ENCODE data around the gene OVCA2. TPM values are rescaled to one million over a fixed set of nuclear protein-coding genes. Genes with fewer than 3 reads are reported as not detected.
A peak's percentile ranks its signal among the peaks of the same experiment; 100 is the strongest.

OVCA2 gene
- total RNA-seq, 4 donors from 2014 or later: 19.6 to 40.3 (median 36.5) TPM

DNA sequence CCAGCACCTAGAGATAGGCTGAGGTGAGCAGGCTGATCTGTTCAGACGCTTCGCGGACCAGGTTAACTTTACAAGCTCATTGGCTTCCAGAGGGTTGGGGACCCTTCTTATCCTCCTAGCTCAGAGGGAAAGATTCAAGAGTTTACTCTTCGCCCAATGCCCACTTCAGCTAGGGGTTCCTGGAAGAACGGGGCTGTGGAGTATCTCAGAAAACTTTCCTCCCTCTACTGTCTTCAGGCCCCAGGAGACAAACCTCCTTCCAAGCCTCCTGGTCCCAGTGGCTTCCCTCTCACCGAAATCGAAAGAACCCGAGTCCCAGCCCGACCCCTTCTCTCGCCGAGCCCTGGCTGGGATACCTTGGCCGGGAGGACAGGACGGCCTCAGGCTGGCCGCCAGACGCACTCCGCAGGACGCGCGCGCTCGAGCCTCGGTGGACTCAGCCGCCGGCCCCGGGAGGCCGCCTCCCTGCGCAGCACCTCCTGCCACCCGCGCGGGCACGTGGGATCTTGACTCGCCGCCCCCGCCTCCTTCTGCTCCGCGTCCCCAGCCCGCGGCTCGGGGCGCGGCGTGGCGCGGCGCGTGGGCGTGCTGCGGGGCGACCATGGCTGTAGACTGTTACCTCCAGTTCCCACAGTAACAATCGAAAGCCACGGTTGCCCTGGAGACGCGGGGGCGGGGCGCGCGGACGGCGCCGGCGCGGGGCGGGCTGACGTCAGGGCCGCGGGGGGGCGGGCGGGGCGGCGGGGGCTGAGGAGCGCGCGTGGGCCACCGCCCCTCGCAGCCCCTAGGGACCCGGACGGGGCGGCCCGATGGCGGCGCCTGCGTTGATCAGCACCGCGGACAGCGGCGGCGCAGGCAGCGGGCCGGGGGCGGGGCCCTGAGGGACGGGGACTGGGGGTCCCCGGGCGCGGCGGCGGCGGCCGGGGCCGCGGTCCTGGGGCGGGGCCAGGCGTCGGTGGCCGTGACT, 7.8 kb downstream of the OVCA2 start:
- Histone ChIP-seq H3K27ac (peak overlapping the region in 3 of 4 donors; percentile 65 to 77 (median 67)), H3K4me3 (peak overlapping the region; percentile 52 to 75), H3K9me3 (no peaks in the 10 kb centered on the region), H3K27me3 (peaks cover 34% of the 10 kb centered on the region), H3K4me1 (peaks cover 0 to 53% (median 16%) of the 10 kb centered on the region in 3 donors), H3K36me3 (peaks cover 0 to 2% of the 10 kb centered on the region in 2 donors)
- peak; percentile 70 for ATAC-seq
- TF ChIP-seq POLR2A (IDR thresholded peaks at IDR 0.05) (no peak), EP300 (IDR thresholded peaks at IDR 0.05) (no peak), POLR2AphosphoS5 (IDR thresholded peaks at IDR 0.05) (no peak)
- TF ChIP-seq, protein P1, sequence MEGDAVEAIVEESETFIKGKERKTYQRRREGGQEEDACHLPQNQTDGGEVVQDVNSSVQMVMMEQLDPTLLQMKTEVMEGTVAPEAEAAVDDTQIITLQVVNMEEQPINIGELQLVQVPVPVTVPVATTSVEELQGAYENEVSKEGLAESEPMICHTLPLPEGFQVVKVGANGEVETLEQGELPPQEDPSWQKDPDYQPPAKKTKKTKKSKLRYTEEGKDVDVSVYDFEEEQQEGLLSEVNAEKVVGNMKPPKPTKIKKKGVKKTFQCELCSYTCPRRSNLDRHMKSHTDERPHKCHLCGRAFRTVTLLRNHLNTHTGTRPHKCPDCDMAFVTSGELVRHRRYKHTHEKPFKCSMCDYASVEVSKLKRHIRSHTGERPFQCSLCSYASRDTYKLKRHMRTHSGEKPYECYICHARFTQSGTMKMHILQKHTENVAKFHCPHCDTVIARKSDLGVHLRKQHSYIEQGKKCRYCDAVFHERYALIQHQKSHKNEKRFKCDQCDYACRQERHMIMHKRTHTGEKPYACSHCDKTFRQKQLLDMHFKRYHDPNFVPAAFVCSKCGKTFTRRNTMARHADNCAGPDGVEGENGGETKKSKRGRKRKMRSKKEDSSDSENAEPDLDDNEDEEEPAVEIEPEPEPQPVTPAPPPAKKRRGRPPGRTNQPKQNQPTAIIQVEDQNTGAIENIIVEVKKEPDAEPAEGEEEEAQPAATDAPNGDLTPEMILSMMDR (IDR thresholded peaks at IDR 0.05): no peak
- 7 to 67% methylated on average over 1 to 5 of the region's 104 CpGs for WGBS, 2 donors (ENCODE audit: low coverage in 1 of 2)

DNA sequence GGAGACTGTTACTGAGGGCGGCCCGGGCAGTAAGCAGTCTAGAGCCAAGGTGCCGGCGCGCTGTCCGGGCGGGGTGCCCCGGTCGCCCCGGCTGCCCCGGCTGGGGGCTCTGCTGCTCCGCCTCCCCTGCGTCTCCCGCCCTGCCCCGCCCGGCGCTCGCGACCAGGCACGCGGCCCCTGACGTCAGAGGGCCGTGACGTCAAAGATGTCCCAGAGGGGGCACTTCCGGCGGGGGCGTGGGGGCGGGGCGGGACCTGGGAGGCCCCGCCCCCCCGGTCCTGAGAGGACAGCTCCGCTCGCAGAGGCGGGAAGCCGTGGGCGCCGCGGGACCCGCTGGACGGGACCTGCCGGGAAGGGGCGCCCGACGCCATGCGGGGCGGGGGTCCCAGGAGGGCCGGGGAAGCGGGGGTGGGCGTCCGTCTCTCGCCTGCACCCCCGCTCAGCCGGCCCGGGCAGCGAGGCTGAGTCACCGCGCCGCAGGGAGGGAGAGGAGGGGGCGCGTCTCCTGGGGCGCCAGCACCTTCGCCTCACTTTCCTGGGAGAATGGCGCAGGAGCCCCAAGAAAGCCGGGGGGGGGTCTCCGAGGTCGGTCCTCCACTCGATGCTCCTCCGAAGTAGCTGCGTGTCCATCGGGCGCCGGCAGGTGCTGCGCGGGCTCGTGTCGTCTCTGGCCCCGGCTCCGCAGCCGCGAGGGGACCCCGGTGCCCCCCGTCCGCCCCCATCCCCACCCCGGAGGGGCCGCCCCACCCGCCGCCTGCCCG, 8.7 kb downstream of the OVCA2 start:
- Histone ChIP-seq H3K4me3 (peak overlapping the region; percentile 50 to 75), H3K27me3 (peaks cover 43% of the 10 kb centered on the region), H3K27ac (peak overlapping the region in 3 of 4 donors; percentile 65 to 77 (median 67)), H3K36me3 (no peaks in the 10 kb centered on the region), H3K4me1 (peaks cover 0 to 59% (median 16%) of the 10 kb centered on the region in 3 donors), H3K9me3 (no peaks in the 10 kb centered on the region)
- TF ChIP-seq POLR2A (IDR thresholded peaks at IDR 0.05) (peak in 1 of 2 donors; percentile 15), POLR2AphosphoS5 (IDR thresholded peaks at IDR 0.05) (no peak)
- TF ChIP-seq, protein P1 (IDR thresholded peaks at IDR 0.05): peak in 1 of 4 experiments; percentile 4
- ATAC-seq: peak; percentile 44
- no CpG with 5 or more reads among the region's 88 CpGs for WGBS, 2 donors (ENCODE audit: low coverage in 1 of 2)

DNA sequence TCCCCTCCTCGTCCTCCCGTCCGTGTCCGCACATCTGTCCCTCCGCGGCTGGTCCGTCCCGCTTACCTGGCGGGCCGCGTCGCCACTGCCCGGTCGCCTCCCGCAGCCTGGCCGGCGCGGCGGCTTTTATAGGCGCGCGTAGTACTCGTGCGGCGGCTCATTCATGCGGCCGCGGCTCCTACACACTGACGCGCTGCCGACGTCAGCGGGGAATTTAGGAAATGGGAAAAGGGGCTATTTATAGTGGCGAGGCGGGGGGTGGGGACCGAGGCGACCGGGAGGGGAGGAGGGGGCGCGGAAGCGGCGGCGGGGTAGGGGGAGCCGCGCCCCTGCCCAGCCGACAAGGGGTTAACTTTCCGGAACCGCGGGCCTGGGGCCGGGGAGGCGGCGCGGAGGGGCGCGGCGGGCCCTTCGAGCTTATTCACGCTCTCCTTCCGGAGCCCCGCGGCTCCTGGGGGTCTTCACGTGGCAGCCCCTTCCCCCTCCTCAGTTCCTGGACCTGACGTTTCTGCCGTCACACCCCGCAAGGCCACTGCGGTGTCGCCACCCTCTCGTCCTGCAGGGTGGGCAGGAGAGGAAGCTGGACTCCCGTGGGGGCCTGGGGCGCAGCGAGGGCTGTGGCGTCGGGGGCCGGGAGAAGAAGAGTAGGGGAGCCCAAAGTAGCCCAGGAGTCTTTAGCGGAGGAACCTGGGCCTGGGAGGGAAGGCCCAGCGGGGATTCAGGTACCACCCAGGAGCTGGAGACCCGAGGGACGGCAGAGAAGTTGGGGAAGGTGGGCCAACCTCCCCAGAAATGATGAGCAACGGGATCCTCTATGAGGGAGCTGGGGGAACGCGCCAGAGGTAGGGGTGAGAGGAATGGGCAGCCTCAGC, 9.5 kb downstream of the OVCA2 start:
- peaks cover 51% of the 10 kb centered on the region for H3K27me3 ChIP-seq
- peaks cover 0 to 2% of the 10 kb centered on the region in 2 donors for H3K36me3 ChIP-seq
- no peak for TF ChIP-seq EP300 (IDR thresholded peaks at IDR 0.05)
- no peak for TF ChIP-seq POLR2A (IDR thresholded peaks at IDR 0.05)
- TF ChIP-seq POLR2AphosphoS5 (IDR thresholded peaks at IDR 0.05): no peak
- TF ChIP-seq, protein P1 (IDR thresholded peaks at IDR 0.05): no peak
- no peak for ATAC-seq
- H3K4me3 ChIP-seq: peak overlapping the region in 1 of 2 donors; percentile 75
- 73% methylated on average over 2 of the region's 81 CpGs; no CpG with 5 or more reads in 1 of the 2 donors for WGBS, 2 donors (ENCODE audit: low coverage in 1 of 2)
- peaks cover 0 to 66% (median 16%) of the 10 kb centered on the region in 3 donors for H3K4me1 ChIP-seq
- peak overlapping the region in 3 of 4 donors; percentile 32 to 77 (median 67) for H3K27ac ChIP-seq
- no peaks in the 10 kb centered on the region for H3K9me3 ChIP-seq

DNA sequence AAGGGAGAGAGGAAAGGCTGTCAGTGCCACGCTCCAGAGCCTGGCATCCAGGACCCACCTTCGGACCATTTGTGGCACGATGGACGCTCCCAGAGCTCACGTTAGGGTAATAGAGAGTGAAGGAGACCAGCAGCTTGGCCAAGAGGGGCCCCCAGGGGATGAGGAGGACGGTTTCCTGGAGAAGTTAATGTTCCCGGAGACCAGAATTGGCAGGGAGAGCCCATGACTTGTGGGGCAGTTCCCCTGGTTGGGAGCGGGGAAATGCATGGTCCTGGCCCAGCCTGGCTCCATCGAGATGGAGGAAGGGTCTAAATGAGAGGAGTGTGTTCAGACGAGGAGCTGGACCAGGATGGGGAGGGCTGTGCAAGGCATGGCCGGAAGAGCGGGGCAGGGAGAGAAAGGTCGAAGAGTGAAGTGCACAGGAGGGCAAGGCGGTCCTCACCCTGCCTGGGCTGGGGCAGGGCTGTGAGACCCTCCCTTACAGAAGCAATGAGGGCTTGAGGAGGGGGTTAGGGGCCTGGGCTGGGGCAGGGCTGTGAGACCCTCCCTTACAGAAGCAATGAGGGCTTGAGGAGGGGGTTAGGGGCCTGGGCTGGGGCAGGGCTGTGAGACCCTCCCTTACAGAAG, 10.2 kb downstream of the OVCA2 start:
- Histone ChIP-seq H3K36me3 (peaks cover 0 to 8% of the 10 kb centered on the region in 2 donors), H3K4me1 (peaks cover 0 to 73% (median 16%) of the 10 kb centered on the region in 3 donors), H3K9me3 (no peaks in the 10 kb centered on the region), H3K4me3 (no peak overlapping the region), H3K27me3 (peaks cover 54% of the 10 kb centered on the region), H3K27ac (peak overlapping the region in 2 of 4 donors; percentile 67 to 77)
- no peak for TF ChIP-seq POLR2A (IDR thresholded peaks at IDR 0.05)
- TF ChIP-seq, protein P1 (IDR thresholded peaks at IDR 0.05): no peak
- no peak for TF ChIP-seq EP300 (IDR thresholded peaks at IDR 0.05)
- TF ChIP-seq POLR2AphosphoS5 (IDR thresholded peaks at IDR 0.05): no peak
- WGBS, 2 donors (ENCODE audit: low coverage in 1 of 2): 55 to 65% methylated on average over 9 to 12 of the region's 14 CpGs
- ATAC-seq: no peak

All from gastroesophageal sphincter (tissue), 4 donors.